Tibial nerve (tissue), 4 donors: ENCODE data around the gene SCG3. TPM values are rescaled to one million over a fixed set of nuclear protein-coding genes. Genes with fewer than 3 reads are reported as not detected.

ENCODE experiments used
- DNase-seq, 2 donors: peaks; one replicate each; pipeline ENCODE4 v3.0.0-alpha.2; 2019; ENCODE audit warnings: low spot score in 2 of 2
- H3K27ac ChIP-seq, 4 donors: fragments of 200-600 bp; sonication (generic) in 3 of 4; one replicate each; pipeline ENCODE4 v1.5.1; 2017 to 2019; ENCODE audit warnings: mild to moderate bottlenecking in 1 of 4
- H3K27me3 ChIP-seq, 2 donors: fragments of 200-600 bp; sonication (generic) in 1 of 2; one replicate each; pipeline versions ENCODE4 v1.5.1 to v1.6.0; 2017 to 2019
- H3K36me3 ChIP-seq, 3 donors: fragments of 200-600 bp; sonication (generic); one replicate each; pipeline ENCODE4 v1.5.1; 2018 to 2019
- H3K4me1 ChIP-seq, 4 donors: fragments of 200-600 bp; sonication (generic) in 3 of 4; one replicate each; pipeline ENCODE4 v1.5.1; 2017 to 2019
- H3K4me3 ChIP-seq, 4 donors: fragments of 200-600 bp; sonication (generic) in 3 of 4; one replicate each; pipeline ENCODE4 v1.5.1; 2017 to 2019; ENCODE audit warnings: mild to moderate bottlenecking in 1 of 4, moderate library complexity in 1 of 4
- H3K9me3 ChIP-seq, 4 donors: fragments of 200-600 bp; sonication (generic) in 3 of 4; one replicate each; pipeline ENCODE4 v1.5.1; 2017 to 2019
- EP300 ChIP-seq, 2 donors: sonication (generic); formaldehyde crosslinking; IDR thresholded peaks; one replicate each; pipeline ENCODE4 v1.6.1; 2017; ENCODE audit warnings: antibody characterized with exemption in 2 of 2, mild to moderate bottlenecking in 1 of 2
- POLR2A ChIP-seq, 2 donors: fragments of 450-650 bp; IDR thresholded peaks; one replicate each; pipeline ENCODE4 v1.6.1; 2017; ENCODE audit warnings: antibody characterized with exemption in 2 of 2, mild to moderate bottlenecking in 2 of 2, moderate library complexity in 2 of 2
- WGBS, 2 donors: methylation state at CpG; one replicate each; pipeline ENCODE4 v1.1.5; 2018; 5-methylcytosine and 5-hydroxymethylcytosine counted together
- total RNA-seq, 4 donors: library from RNA; depleted of rRNA; stranded (reverse); fragments of >200 nt; gene quantifications; one replicate each; pipeline ENCODE4 v1.1.0, GENCODE V29; 2016
- TF ChIP-seq, protein P1 (sequence below), 5 experiments: fragments of 200-600 bp in 3 of 5; fragments of 450-650 bp in 2 of 5; sonication (generic) in 3 of 5; IDR thresholded peaks; one replicate each; pipeline ENCODE4 v1.5.1; 2016 to 2019; ENCODE audit warnings: antibody characterized with exemption in 5 of 5, mild to moderate bottlenecking in 3 of 5, moderate library complexity in 2 of 5

The SCG3 gene
- total RNA-seq, 4 donors from 2014 or later = not detected

DNA sequence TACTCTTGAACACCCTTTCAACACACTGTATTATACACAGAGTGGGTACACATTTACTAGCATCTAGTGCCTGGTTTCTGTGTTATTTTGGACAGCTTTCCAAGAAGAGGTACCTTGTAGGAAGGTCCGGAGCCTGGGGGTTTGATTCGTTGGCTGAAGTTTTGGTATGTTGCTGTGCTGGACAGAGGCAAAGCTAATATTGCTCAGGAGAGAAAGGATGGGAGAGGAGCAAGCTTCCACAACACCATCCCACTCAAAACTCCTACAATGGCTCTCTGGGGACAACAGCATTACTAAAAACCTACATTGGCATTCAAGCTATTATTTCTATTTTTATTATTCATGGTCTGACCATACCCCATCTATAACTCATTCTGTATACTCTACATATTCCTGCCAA is 57.2 kb downstream of the SCG3 start:
- Histone ChIP-seq H3K27ac (peak overlapping the region in 3 of 4 donors; percentile 22 to 93 (median 89)), H3K36me3 (no peaks in the 10 kb centered on the region), H3K4me1 (peaks cover 0 to 46% (median 7%) of the 10 kb centered on the region in 4 donors), H3K4me3 (no peak overlapping the region), H3K9me3 (no peaks in the 10 kb centered on the region), H3K27me3 (no peaks in the 10 kb centered on the region)
- TF ChIP-seq, protein P1, sequence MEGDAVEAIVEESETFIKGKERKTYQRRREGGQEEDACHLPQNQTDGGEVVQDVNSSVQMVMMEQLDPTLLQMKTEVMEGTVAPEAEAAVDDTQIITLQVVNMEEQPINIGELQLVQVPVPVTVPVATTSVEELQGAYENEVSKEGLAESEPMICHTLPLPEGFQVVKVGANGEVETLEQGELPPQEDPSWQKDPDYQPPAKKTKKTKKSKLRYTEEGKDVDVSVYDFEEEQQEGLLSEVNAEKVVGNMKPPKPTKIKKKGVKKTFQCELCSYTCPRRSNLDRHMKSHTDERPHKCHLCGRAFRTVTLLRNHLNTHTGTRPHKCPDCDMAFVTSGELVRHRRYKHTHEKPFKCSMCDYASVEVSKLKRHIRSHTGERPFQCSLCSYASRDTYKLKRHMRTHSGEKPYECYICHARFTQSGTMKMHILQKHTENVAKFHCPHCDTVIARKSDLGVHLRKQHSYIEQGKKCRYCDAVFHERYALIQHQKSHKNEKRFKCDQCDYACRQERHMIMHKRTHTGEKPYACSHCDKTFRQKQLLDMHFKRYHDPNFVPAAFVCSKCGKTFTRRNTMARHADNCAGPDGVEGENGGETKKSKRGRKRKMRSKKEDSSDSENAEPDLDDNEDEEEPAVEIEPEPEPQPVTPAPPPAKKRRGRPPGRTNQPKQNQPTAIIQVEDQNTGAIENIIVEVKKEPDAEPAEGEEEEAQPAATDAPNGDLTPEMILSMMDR (IDR thresholded peaks at IDR 0.05) = no peak
- no peak for TF ChIP-seq EP300 (IDR thresholded peaks at IDR 0.05)
- 42 to 45% methylated on average over 2 of the region's 2 CpGs for WGBS, 2 donors
- DNase-seq = no peak

DNA sequence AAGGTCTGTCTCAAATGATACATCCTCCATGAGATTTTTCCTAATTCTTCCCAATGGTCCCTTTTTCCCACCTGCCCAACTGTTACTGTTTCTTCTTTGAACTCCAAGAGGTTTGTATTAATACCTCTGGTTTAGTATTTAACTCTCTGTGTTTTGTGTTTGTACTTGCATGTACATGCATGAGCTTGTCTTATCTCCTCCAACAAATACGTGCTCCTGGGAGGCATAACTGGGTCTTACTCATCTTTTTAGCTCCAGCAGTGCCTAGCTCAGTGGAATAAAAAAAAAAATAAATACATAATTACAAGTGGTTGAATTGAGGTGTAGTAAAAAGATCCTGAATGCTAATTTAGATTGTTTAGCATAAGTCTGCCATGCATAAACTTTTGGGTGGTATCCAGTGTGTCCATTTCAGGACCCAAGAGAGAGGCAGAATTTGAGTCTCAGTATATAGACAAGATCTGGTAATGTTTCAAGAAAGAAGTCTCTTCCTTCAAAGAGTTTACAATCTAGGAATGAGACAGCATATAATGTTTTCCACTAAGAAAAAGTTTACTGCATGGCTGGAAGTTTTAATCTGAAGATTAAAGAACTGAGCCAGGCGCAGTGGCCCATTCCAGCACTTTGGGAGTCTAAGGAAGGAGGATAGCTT is 57.9 kb downstream of the SCG3 start:
- no peaks in the 10 kb centered on the region for H3K9me3 ChIP-seq
- no peak overlapping the region for H3K4me3 ChIP-seq
- H3K27ac ChIP-seq = no peak overlapping the region
- no peak for DNase-seq
- H3K36me3 ChIP-seq = no peaks in the 10 kb centered on the region
- WGBS, 2 donors = 90 to 96% methylated on average over 2 of the region's 2 CpGs
- no peak for TF ChIP-seq EP300 (IDR thresholded peaks at IDR 0.05)
- TF ChIP-seq, protein P1 (IDR thresholded peaks at IDR 0.05) = no peak
- H3K27me3 ChIP-seq = no peaks in the 10 kb centered on the region
- H3K4me1 ChIP-seq = peaks cover 0 to 40% (median 7%) of the 10 kb centered on the region in 4 donors

DNA sequence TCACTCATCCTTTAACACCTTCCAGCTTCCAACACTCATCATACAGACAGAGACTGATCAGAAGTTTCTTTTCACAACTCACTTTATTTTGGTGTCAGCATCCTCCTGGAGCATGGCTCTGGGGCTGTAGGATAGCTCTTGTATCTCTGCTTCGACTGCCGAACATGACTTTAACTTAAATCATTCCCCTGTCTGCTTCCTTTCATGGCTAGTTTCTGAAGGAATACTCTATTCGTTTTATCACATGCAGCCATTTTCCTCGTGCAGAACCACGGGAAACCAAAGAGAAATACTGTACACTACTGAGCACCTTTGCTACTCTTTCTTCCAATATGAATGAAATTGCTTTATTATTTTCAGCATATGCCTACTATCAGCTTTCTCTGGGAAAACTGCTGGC is 68.0 kb downstream of the SCG3 start:
- Histone ChIP-seq H3K36me3 (no peaks in the 10 kb centered on the region), H3K27ac (peak overlapping the region in 2 of 4 donors; percentile 43 to 81), H3K9me3 (no peaks in the 10 kb centered on the region), H3K27me3 (no peaks in the 10 kb centered on the region), H3K4me1 (peaks cover 0 to 19% (median 7%) of the 10 kb centered on the region in 4 donors), H3K4me3 (peak overlapping the region in 1 of 4 donors; percentile 92)
- no peak for DNase-seq
- WGBS, 2 donors = 36 to 51% methylated on average over 5 of the region's 5 CpGs
- TF ChIP-seq, protein P1 (IDR thresholded peaks at IDR 0.05) = no peak
- TF ChIP-seq EP300 (IDR thresholded peaks at IDR 0.05) (no peak), POLR2A (IDR thresholded peaks at IDR 0.05) (no peak)

DNA sequence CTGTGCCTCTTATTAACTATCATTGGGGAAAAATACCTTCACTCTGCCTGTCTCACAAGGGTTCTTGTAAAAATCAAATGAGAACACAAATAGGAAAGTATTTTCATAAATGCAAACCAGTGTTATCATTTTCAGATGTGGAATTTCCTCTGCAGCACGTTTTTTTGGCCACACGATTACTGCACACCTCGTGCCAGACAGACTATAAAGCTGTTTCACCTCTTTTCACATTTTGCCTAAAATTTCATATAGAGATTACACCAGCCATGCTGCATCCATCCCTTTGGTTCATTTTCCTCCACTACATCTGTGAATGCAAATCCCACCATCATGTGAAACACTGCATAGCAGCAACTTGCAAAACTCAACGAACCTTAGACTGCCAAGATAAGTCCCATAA is 68.9 kb downstream of the SCG3 start:
- H3K36me3 ChIP-seq = no peaks in the 10 kb centered on the region
- 47 to 55% methylated on average over 4 of the region's 4 CpGs for WGBS, 2 donors

More for the DNA sequence above, 68.9 kb downstream of the SCG3 start:
- no peak for DNase-seq
- Histone ChIP-seq H3K4me3 (peak overlapping the region in 2 of 4 donors; percentile 65 to 92), H3K4me1 (peaks cover 0 to 28% (median 7%) of the 10 kb centered on the region in 4 donors), H3K27me3 (no peaks in the 10 kb centered on the region), H3K27ac (peak overlapping the region in 3 of 4 donors; percentile 65 to 92 (median 83)), H3K9me3 (no peaks in the 10 kb centered on the region)
- TF ChIP-seq, protein P1 (IDR thresholded peaks at IDR 0.05) = no peak
- TF ChIP-seq POLR2A (IDR thresholded peaks at IDR 0.05) (no peak), EP300 (IDR thresholded peaks at IDR 0.05) (no peak)
